GM21825 (cell line): Measurements from ENCODE around the gene SLC35F6.
A peak's percentile ranks its signal among the peaks of the same experiment; 100 is the strongest.
"Not testable (repeated sequence)": the region's sequence is repeated elsewhere in the genome, so short reads cannot be mapped to it uniquely, and the experiment has no call there.

Source experiments
- ATAC-seq: cut with Tn5 transposase; IDR thresholded peaks from one replicate; pipeline ENCODE4 v1.9.1; 2021; ENCODE audit warnings: mild to moderate bottlenecking, moderate library complexity; ENCODE audit not compliant: unreplicated experiment

SLC35F6 gene

DNA sequence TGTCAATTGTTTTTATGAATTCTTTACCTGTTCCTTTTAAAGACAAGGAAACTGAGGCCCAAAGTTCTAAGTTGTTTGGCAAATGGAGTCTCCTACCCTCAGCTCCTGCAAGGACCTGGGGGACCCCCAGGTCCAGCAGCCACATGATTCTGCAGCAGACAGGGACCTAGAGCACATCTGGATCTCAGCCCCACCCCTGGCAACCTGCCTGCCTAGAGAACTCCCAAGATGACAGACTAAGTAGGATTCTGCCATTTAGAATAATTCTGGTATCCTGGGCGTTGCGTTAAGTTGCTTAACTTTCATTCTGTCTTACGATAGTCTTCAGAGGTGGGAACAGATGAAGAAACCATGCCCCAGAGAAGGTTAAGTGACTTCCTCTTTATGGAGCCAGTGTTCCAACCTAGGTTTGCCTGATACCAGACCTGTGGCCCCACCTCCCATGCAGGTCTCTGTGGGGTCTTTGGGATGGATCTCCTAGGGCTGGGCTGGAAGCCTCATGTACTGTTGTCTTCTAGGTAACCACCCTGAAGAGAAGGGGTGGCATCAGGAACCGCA is 16.2 kb downstream of the SLC35F6 start:
- no peak for ATAC-seq

DNA sequence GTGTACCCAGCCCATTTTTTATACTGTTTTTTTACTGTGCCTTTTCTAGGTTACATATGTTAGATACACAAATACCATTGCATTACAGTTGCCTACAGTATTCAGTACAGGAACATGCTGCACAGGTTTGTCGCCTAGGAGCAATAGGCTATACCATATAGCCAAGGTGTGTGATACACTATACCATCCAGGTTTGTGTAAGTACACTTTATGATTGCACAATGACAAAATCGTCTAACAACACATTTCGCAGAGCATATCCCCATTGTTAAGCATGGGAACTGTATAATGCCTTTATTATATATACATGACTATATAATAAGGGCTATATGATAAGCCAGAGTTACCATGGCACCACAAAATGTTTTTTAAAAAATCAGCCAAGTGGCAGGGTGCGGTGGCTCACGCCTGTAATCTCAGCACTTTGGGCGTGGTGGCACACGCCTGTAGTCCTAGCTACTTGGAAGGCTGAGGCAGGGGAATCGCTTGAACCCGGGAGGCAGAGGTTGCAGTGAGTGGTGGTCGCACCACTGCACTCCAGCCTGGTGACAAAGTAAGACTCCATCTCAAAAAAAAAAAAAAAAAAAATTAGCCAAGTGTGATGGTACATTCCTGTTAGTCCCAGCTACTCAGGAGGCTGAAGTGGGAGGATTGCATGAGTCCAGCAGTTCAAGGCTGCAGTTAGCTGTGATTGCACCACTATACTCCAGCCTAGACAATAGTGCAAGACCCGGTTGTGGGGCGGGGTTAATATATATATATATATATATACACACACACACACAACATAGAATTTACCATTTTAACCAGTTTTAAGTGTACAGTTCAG is 19.0 kb downstream of the SLC35F6 start:
- ATAC-seq = no peak

DNA sequence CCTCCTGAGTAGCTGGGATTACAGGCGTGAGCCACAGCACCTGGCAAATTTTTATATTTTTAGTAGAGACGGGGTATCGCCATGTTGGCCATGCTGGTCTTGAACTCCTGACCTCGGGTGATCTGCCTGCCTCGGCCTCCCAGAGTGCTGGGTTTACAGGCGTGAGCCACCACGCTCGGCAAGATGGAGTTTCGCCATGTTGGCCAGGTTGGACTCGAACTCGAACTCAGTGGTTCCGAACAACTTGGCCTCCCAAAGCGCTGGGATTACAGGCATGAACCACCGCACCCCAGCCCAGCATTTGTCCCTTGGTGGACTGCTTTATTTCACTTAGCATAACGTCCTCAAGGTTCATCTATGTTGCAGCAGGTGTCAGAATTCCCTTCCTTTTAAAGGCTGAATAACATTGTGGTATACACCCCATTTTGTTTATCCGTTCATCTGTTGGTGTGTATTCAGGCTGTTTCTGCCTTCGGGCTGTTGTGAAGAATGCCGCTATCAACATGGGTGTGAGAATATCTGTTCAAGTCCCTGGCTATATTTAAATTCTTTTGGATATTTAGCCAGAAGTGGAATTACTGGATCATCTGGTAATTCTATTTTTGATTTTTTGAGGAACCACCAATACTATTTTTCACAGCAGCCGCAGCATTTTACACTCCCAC is 20.6 kb downstream of the SLC35F6 start:
- ATAC-seq = no peak

DNA sequence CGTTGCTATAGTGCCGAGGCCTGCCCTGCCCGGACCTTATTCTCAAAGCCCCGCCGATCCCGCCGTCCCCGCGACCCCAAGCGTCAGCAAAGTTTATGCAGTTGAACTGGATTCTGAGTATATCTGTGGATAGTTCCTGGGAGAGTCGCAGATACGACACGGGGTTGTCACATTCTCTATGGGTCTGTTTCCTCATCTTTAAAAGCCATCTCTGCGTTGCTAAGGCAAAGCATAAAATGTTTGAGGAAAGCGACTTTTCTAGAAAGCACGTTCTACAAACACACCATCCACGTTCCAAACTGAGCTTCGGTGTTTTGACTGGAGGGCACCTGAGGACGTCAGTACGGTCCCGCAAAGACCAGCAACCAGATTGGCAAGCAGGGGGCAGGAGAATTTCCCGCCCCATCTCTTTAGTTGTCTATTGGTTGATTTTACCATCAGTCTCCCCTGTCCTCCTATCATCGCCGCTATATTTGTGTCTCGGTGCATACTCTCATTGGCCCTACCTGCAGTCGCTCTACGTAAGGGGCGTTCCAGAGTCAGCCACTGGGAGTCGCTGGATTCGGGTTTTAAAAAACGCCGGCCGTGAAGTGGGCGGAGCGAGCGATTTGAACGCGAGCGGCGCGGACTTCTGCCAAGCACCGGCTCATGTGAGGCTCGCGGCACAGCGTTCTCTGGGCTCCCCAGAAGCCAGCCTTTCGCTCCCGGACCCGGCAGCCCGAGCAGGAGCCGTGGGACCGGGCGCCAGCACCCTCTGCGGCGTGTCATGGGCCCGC is 21.5 kb downstream of the SLC35F6 start, which contains the start of gene CENPA:
Gene CENPA (plus strand): TSS at position 626 of the 776 bp plus-strand sequence. CDS start 141 bp downstream, at position 767.
- peak; percentile 98 for ATAC-seq

DNA sequence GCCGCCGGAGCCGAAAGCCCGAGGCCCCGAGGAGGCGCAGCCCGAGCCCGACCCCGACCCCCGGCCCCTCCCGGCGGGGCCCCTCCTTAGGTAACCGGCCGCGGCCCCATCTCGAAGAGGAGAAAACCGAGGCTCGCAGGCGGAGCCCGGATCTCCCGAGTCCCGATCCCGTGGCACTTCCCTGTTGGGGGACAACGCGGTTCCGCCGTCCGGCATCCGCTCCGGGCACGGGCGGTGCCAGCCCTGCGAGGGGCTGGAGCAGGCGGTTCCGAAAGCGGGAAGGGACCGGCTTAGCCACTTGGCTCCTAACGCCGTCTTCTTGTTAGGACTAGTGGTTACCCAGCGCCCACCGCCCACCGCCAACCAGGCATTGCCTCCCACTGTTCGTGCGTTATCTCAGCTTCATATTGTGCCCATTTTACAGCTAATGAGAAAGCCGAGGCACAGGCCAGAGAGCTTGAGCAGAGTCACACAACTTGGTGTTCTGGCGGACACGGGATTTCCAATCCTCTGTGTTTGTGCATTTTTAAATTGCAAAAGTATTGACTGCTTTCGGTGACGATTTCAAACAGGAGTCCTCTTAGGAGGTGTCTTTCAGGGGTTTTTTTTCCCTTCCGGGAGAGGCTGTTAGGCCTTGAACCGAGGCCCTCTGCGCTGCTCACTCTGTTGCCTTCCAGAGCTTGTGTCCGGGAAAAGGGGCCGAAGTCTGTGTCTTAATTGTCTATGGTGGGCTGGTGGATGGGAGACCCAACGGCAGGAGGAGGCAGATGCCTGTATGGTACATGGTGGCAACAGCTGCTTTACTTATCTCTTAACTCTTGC is 22.3 kb downstream of the SLC35F6 start:
- peak; percentile 19 for ATAC-seq

DNA sequence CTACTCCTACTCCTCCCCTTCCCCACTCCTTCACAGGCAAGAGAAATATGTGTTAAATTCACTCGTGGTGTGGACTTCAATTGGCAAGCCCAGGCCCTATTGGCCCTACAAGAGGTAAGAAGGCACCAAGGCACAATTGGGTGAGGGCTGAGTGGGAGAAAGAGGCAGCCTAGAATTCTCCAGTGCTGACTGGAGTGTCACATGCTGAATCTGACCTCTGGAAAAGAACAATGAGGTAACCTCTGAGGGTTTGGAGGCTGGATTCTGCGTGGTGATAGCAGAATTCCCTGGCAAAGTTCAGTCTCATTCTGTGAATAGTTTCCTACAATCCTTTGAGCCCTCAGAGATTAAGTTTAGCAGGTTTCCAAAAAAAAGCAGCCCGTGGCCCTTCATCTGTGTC is 28.6 kb downstream of the SLC35F6 start:
- ATAC-seq = no peak

DNA sequence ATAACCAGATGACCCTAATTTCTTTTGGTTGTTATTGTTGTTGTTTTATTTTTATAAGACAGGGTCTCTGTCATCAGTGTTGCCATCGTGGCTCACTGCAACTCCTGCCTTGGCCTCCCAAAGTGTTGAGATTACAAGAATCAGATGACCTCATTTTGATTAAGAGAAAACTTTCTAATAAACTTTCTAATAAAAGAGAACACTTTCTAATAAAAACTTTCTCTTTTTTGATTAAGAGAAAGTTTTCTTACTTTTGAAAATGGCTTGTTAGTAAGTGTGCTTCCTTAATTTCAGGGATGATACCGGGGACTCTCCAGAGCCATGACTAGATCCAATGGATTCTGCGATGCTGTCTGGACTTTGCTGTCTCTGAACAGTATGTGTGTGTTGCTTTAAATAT is 29.4 kb downstream of the SLC35F6 start:
- ATAC-seq = no peak

DNA sequence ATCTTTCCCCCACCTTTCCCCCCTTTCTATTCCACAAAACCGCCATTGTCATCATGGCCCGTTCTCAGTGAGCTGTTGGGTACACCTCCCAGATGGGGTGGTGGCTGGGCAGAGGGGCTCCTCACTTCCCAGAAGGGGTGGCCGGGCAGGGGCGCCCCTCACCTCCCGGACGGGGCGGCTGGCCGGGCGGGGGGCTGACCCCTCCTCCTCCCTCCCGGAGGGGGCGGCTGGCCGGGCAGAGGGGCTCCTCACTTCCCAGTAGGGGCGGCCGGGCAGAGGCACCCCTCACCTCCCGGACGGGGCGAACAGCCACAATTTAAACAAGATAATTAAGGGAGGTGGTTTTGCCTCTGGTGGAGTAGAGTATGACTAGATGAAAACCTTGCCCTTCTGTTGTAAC is 31.1 kb downstream of the SLC35F6 start:
- not testable (repeated sequence) for ATAC-seq

DNA sequence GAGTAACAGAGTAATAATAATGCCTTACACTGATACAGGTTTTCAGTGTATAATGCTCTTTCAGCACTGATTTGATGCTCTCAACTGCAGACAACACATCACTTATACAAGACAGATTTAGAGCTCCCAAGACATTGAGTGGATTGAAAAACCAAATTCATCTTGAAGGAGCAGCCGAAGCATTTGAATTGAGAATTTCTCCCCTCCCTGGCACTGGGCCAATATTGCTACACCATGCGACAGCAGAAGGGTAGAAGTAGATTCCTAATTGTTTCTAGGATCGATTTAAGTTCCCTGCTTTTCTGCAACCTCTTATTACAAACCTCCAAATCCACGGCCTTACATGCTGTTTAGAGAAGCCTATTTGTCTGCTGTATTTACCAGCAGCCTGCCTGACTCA is 37.2 kb downstream of the SLC35F6 start:
- ATAC-seq = no peak

DNA sequence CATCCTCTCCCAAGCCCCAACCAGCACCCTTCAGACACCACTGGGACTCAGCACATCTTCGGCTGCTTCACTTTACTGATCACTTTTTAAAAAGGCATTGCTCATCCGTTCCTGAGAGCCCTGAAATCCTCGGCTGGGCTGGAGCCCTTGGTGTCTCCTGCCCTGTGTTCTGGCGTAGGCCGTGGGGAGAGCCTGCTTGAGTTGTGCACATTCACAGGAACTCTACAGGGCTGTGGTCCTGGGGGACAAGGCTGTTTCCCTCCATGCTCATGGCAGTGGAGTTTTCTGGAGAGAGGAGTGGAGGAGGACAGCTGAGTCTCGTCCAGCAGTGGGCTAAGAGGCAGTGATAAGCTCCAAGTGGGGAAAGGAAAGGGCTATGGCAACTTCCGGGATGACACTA is 37.7 kb downstream of the SLC35F6 start:
- ATAC-seq = no peak

DNA sequence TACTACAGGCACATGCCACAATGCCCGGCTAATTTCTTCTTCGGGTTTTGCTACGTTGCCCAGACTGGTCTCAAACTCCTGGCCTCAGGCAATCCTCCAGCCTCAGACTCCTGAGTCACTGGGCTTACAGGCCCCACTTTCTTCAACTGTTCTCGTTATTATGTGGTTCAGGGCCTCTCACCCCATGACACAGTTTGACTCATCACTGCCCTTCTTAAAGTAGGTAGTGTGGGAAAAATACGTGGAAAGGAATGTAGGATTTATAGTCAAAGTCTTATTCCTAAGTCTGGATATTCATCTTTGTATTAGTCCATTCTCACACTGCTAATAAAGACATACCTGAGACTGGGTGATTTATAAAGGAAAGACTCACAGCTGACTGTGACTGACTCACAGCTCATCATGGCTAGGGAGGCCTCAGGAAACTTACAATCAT is 41.2 kb downstream of the SLC35F6 start:
- no peak for ATAC-seq

DNA sequence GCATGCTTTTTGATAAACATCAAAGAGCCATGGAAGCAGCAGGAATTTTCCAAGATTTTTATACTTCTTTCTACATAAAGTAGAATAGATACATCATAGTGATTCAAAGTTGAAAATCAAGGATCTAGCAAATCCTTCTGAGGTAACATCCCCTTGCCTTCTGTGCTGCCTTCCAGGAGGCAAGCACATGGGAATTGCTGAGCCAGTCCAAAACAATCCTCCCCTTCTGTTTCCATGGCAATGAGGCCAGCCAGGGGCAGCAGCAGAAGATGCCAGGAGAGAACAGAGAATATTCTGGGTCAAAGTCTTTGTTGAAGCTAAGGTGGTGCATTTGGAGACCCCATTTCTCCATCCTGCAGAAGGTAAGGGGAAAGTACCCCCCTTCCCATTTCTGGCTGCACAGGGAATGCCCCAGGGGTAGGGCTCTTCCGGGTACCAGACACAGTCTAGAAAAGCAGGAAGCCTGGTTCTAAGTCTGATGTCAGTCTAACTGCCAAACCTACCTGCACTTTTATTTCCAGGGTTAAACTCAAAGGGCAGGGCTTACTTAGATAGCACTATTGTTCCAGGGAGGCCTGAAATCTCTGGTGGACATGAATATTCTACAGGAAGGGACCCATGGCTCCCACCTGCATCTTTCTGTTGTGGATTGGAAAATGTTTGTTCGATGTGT is 43.8 kb downstream of the SLC35F6 start:
- ATAC-seq = no peak

DNA sequence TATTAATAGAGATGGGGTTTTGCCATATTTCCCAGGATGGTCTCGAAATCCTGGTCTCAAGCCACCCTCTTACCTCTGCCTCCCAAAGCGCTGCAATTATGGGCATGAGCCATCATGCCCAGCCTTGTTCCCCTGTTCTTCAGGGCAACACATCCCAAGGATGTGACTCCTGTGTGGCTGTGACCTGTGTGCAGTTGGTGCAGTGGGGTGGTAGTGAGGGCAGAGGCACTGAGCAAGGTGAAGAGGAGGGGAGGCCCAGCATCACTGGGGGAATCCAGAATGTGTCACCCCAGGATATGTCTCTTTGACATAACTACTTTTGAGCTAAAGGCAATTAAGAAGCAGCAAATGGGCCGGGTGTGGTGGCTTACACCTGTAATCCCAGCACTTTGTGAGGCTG is 45.1 kb downstream of the SLC35F6 start:
- ATAC-seq = no peak

DNA sequence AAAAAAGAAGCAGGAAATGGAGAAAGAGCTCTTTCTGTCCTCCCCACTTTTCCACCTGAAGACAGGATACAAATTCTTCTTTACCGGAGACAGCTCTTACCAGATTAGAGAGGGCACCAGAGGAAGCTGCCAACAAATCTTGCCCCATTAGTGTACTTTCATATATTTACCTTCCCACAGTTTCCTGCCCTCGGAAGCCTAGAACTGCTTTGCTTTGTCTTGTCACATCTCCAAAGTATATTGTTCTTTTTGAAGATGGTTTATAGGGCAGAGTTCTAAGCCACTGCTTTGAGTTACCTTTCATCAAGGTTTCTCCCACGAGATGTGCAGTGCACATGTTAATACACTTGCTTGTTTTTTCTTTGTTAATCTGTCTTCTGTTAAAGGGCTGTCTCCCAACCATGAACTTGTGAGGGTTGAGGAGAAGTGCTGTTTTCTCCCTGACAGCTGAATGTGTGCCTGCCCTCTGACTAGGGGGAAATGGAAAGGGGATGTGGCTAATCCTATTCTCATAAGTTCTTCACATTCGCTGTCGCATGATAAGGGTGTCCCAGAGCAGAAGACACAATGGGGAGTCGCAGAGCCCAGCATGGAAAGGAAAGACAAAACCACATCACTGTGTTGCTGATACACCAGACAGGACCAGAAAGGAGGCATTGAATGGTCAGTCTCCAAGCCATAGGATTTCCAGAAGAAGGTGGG is 45.9 kb downstream of the SLC35F6 start:
- ATAC-seq = no peak

DNA sequence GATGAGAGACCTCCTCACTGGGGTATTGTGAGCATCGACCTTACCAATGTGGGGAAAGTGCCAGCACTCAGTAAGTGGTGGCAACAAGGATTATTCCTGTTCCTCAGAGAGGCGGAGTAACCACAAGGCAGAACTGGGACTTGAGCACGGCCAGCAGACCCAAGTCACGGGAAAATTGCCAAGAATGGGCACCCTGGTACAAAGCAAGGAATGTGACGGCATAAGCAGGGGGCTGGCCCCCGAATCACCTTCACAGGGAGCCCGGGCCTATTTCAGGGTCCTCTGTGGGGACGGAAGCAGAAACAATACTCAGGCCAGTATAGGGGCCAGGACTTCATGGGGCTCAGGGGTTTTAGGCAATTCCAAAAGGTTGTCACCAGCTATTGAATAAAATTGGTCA is 47.2 kb downstream of the SLC35F6 start:
- ATAC-seq = no peak

DNA sequence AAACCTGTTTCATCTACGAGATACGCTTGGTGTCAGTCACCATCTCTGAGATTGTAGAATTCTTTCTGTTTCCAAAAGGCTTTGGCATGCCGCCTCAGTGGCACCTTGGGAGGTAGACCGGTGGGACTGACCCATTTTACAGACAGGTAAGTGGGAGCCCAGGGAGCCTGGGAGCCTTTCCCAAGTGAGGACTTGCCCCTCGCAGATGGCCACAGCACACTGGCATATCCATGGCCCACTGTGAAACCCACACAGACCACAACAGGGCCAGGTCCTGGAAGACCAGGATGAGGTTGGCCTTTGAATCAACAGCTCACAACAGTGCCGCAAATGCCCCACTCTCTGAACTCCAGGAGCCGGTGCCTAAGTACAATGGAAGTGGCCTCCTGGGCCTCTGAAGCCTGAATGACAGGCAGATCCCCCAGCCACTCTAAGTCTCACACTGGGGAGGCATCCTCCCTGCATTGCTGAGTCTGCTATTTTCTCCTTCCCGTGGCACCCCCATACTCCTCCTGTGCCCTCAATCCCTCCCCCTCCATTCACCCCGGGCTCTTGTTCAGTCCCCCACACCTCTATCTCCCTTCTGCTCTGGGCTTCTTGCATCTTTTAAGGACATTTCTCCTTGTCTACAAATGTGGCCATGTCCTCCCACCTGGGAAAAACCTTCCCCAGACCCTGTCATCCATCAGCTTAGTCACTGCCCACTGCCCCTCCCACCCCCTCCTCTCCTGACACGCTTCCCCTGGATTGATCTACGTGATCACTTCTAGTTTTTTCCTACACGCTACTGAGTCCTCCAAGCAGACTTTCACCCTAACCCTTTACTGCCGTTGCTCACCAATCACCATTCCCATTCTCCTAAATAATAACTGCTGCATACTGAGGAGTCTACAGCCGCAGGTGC is 48.0 kb downstream of the SLC35F6 start:
- no peak for ATAC-seq

DNA sequence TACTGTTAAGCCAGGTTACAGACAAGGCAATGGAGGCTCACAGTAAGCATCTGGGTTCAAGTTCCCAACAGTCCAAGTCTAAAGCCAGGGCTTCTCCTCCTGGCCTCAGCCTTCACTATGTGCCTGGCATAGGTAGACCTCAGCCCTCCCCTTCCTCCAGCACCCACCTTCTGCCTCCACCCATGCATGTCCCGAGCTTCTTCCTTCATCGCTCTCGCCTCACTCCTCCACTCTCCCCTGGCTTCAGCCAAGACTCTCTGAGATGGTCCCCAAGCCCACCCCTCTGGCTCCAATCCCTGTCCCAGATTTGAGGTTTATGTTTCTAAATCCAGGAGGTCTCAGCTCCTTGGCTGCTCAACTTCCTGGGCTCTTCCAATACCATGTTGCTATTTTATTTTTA is 48.6 kb downstream of the SLC35F6 start:
- ATAC-seq = no peak

DNA sequence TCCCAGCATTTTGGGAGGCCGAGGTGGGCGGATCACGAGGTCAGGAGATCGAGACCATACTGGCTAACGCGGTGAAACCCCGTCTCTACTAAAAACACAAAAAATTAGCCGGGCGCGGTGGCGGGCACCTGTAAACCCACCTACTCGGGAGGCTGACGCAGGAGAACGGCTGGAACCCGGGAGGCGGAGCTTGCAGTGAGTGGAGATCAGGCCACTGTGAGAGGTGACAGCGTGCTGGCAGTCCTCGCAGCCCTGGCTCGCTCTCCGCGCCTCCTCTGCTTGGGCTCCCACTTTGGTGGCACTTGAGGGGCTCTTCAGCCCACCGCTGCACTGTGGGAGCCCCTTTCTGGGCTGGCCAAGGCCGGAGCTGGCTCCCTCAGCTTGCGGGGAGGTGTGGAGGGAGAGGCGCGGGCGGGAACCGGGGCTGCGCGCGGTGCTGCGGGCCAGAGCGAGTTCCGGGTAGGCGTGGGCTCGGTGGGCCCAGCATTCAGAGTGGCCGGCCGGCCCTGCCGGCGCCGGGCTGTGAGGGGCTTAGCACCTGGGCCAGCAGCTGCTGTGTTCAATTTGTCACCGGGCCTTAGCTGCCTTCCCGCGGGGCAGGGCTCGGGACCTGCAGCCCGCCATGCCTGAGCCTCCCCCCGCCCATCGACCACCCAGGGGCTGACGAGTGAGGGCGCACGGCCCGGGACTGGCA is 50.1 kb downstream of the SLC35F6 start:
- ATAC-seq = not testable (repeated sequence)
